Right atrium auricular region (tissue), 2 donors: ENCODE results near the gene TTC39C. TPM values are rescaled to one million over a fixed set of nuclear protein-coding genes. Genes with fewer than 3 reads are reported as not detected.

ENCODE experiments used
- DNase-seq: peaks from one replicate; pipeline ENCODE4 v3.0.0-alpha.2; 2019; ENCODE audit warnings: low spot score
- H3K27ac ChIP-seq, 2 donors: fragments of 200-600 bp; sonication (generic); 1 replicate in 1 of 2; 2 replicates in 1 of 2; pipeline ENCODE4 v1.5.1; 2016 to 2019
- H3K27me3 ChIP-seq, 2 donors: fragments of 200-600 bp; sonication (generic); one replicate each; pipeline versions ENCODE4 v1.5.1 to v1.6.0; 2017 to 2019
- H3K36me3 ChIP-seq: fragments of 200-600 bp; sonication (generic); one replicate; pipeline ENCODE4 v1.5.1; 2016
- H3K4me1 ChIP-seq, 2 donors: fragments of 200-600 bp; sonication (generic); one replicate each; pipeline versions ENCODE4 v1.5.1 to v1.6.0; 2017 to 2019
- H3K4me3 ChIP-seq, 2 donors: fragments of 200-600 bp; sonication (generic); 1 replicate in 1 of 2; 2 replicates in 1 of 2; pipeline ENCODE4 v1.5.1; 2017 to 2019; ENCODE audit warnings: mild to moderate bottlenecking in 1 of 2, moderate library complexity in 1 of 2
- H3K9me3 ChIP-seq, 2 donors: fragments of 200-600 bp; sonication (generic); one replicate each; pipeline ENCODE4 v1.5.1; 2019
- CTCF ChIP-seq, 2 donors: fragments of 200-600 bp; sonication (generic); IDR thresholded peaks; one replicate each; pipeline ENCODE4 v1.5.1; 2019; ENCODE audit warnings: antibody characterized with exemption in 2 of 2
- total RNA-seq, 2 donors: library from RNA; depleted of rRNA; stranded (reverse); fragments of >200 nt; gene quantifications; one replicate each; pipeline ENCODE4 v1.1.0, GENCODE V29; 2016

Gene TTC39C
- total RNA-seq, 2 donors from 2014 or later = 4.2 to 10.3 TPM

- TF ChIP-seq CTCF (IDR thresholded peaks at IDR 0.05) = no peak
- Histone ChIP-seq H3K27me3 (no peaks in the 10 kb centered on the region), H3K4me3 (no peak overlapping the region), H3K9me3 (no peaks in the 10 kb centered on the region), H3K36me3 (no peaks in the 10 kb centered on the region), H3K4me1 (no peaks in the 10 kb centered on the region), H3K27ac (no peak overlapping the region)
- DNase-seq = no peak
These were observed 89.9 kb downstream of the TTC39C start for GRCh38 chr18:24104486-24104885.

GRCh38 chr18:24108641-24109040 is 94.1 kb downstream of the TTC39C start:
- H3K36me3 ChIP-seq = no peaks in the 10 kb centered on the region
- H3K4me3 ChIP-seq = no peak overlapping the region
- no peak for TF ChIP-seq CTCF (IDR thresholded peaks at IDR 0.05)
- H3K27me3 ChIP-seq = no peaks in the 10 kb centered on the region
- H3K27ac ChIP-seq = no peak overlapping the region
- H3K9me3 ChIP-seq = no peaks in the 10 kb centered on the region
- no peaks in the 10 kb centered on the region for H3K4me1 ChIP-seq
- DNase-seq = no peak

GRCh38 chr18:24111936-24112335 is 97.4 kb downstream of the TTC39C start:
- TF ChIP-seq CTCF (IDR thresholded peaks at IDR 0.05) = no peak
- DNase-seq = no peak
- Histone ChIP-seq H3K27ac (no peak overlapping the region), H3K4me3 (no peak overlapping the region), H3K27me3 (no peaks in the 10 kb centered on the region), H3K4me1 (no peaks in the 10 kb centered on the region), H3K36me3 (no peaks in the 10 kb centered on the region), H3K9me3 (no peaks in the 10 kb centered on the region)

- Histone ChIP-seq H3K27me3 (no peaks in the 10 kb centered on the region), H3K36me3 (no peaks in the 10 kb centered on the region), H3K27ac (no peak overlapping the region), H3K9me3 (no peaks in the 10 kb centered on the region), H3K4me3 (no peak overlapping the region), H3K4me1 (no peaks in the 10 kb centered on the region)
- DNase-seq = no peak
- no peak for TF ChIP-seq CTCF (IDR thresholded peaks at IDR 0.05)
These were observed 97.9 kb downstream of the TTC39C start for GRCh38 chr18:24112464-24112863.

- Histone ChIP-seq H3K9me3 (no peaks in the 10 kb centered on the region), H3K4me3 (no peak overlapping the region), H3K36me3 (no peaks in the 10 kb centered on the region), H3K27me3 (no peaks in the 10 kb centered on the region), H3K27ac (no peak overlapping the region), H3K4me1 (no peaks in the 10 kb centered on the region)
- no peak for TF ChIP-seq CTCF (IDR thresholded peaks at IDR 0.05)
- no peak for DNase-seq
These were observed 98.5 kb downstream of the TTC39C start for GRCh38 chr18:24112874-24113615.
